AG04450 (cell line): ENCODE data around the gene ZNF513. TPM values are rescaled to one million over a fixed set of nuclear protein-coding genes. Genes with fewer than 3 reads are reported as not detected.

Source experiments
- CTCF ChIA-PET: fragments of 300-600, 350-600 bp; formaldehyde crosslinking; extraction: SDS; loops from one replicate; lab custom pipeline; 2022; ENCODE audit warnings: antibody characterized with exemption, inconsistent platforms; lab: Charles Lee
- POLR2A ChIA-PET: fragments of 350-600 bp; formaldehyde crosslinking; extraction: SDS; loops from one replicate; lab custom pipeline; 2021; ENCODE audit warnings: antibody characterized with exemption, inconsistent platforms; lab: Yijun Ruan, JAX
- DNase-seq: peaks from one replicate; pipeline ENCODE4 v3.0.0-alpha.2; 2011; ENCODE audit warnings: low read depth, low spot score
- H3K27ac ChIP-seq: one replicate; pipeline ENCODE4 v1.5.1; 2012; ENCODE audit warnings: low read depth, low read length, control low read depth
- H3K27me3 ChIP-seq: one replicate; pipeline ENCODE4 v1.6.0; 2012; ENCODE audit warnings: low read length; ENCODE audit not compliant: control insufficient read depth, insufficient read depth
- H3K4me3 ChIP-seq: 2 replicates; pipeline ENCODE4 v1.5.1; 2011; ENCODE audit warnings: mild to moderate bottlenecking, low read depth, low read length, control low read depth
- H3K9me3 ChIP-seq: 2 replicates; pipeline ENCODE4 v1.5.1; 2012; ENCODE audit warnings: low read length; ENCODE audit not compliant: control insufficient read depth, insufficient read depth
- CTCF ChIP-seq: IDR thresholded peaks from 2 replicates; pipeline ENCODE4 v1.5.1; 2011; ENCODE audit warnings: low read depth, low read length, control low read depth, inconsistent platforms
- polyA plus RNA-seq: library from polyadenylated mRNA; depleted of rRNA; stranded (reverse); fragments of >200 nt; gene quantifications from 2 replicates; pipeline ENCODE4 v1.2.3, GENCODE V29; 2011

ZNF513 gene
- polyA plus RNA-seq, 1 experiment = 7.4 TPM

- ChIA-PET CTCF (no interaction called here), POLR2A (no interaction called here)
Measured at GRCh38 chr2:27416151-27416550, 35.6 kb upstream of the ZNF513 start.

GRCh38 chr2:27412419-27413152 lies 32.1 kb upstream of the ZNF513 start:
- no peak for TF ChIP-seq CTCF
- no peak for DNase-seq
- H3K27me3 ChIP-seq = peaks cover 3% of the 10 kb centered on the region
- ChIA-PET CTCF (no interaction called here), POLR2A (no interaction called here)
- H3K27ac ChIP-seq = no peak overlapping the region
- H3K9me3 ChIP-seq = peaks cover 2% of the 10 kb centered on the region; the same call in 1 of the 2 replicates
- no peak overlapping the region for H3K4me3 ChIP-seq

More at GRCh38 chr2:27416151-27416550, 35.6 kb upstream of the ZNF513 start:
- Histone ChIP-seq H3K27me3 (peaks cover 3% of the 10 kb centered on the region), H3K27ac (no peak overlapping the region), H3K9me3 (no peaks in the 10 kb centered on the region), H3K4me3 (no peak overlapping the region)
- DNase-seq = no peak
- TF ChIP-seq CTCF = no peak

GRCh38 chr2:27409321-27410073 lies 29.0 kb upstream of the ZNF513 start, which contains the start of gene PPM1G:
Gene PPM1G, minus strand, starts transcription at chr2:27409591. Its CDS starts 169 bp downstream, at chr2:27409422.
- CTCF ChIA-PET = interaction anchor here (0.6 to 3.4 kb wide), 5 partner anchors 9 to 274 kb away, joined by 3 to 16 read pairs (median 4); no protein-coding TSS in a partner anchor
- POLR2A ChIA-PET = interaction anchor here (0.8 to 3.1 kb wide), 5 partner anchors 17 to 219 kb away, joined by 3 to 43 read pairs (median 8); partner anchors contain the start of genes CCDC121, GPN1, NRBP1 and ZNF512
- Histone ChIP-seq H3K9me3 (peaks cover 2% of the 10 kb centered on the region; the same call in 1 of the 2 replicates), H3K27me3 (peaks cover 3% of the 10 kb centered on the region), H3K4me3 (peak within 1 kb of the TSS; percentile 89), H3K27ac (peak within 1 kb of the TSS; percentile 31)
- no peak for TF ChIP-seq CTCF
- DNase-seq = peak; percentile 59

GRCh38 chr2:27408601-27409320 lies 28.2 kb upstream of the ZNF513 start:
- Histone ChIP-seq H3K4me3 (peak overlapping the region; percentile 89), H3K27me3 (peaks cover 3% of the 10 kb centered on the region), H3K9me3 (peaks cover 2% of the 10 kb centered on the region; the same call in 1 of the 2 replicates), H3K27ac (peak overlapping the region; percentile 31)
- CTCF ChIA-PET = interaction anchor here (1.4 to 3.4 kb wide), 4 partner anchors 8 to 274 kb away, joined by 3 to 16 read pairs (median 8); no protein-coding TSS in a partner anchor
- no peak for DNase-seq
- POLR2A ChIA-PET = interaction anchor here (0.7 to 3.1 kb wide), 5 partner anchors 17 to 220 kb away, joined by 3 to 43 read pairs (median 8); partner anchors contain the start of genes CCDC121, GPN1, NRBP1 and ZNF512
- no peak for TF ChIP-seq CTCF
